ENCODE results near the gene PRR13. TPM values are rescaled to one million over a fixed set of nuclear protein-coding genes. Genes with fewer than 3 reads are reported as not detected.
"Not testable (repeated sequence)": the region's sequence is repeated elsewhere in the genome, so short reads cannot be mapped to it uniquely, and the experiment has no call there.

The PRR13 gene
- total and polyA plus RNA-seq, 2 of the 8 experiments (the other 6 are each of a cell fraction or from before 2014, with no cell fraction given) = 82.9 to 185 TPM

GRCh38 chr12:53439582-53439981, 2.0 kb upstream of the PRR13 start:
- not testable (repeated sequence) for H3K79me2 ChIP-seq (ENCODE audit: control insufficient read depth in 1 of 2, insufficient read depth in 2 of 2, low read length in 2 of 2); H3K36me3 ChIP-seq (ENCODE audit: control insufficient read depth in 2 of 4, insufficient read depth in 4 of 4, low read length in 3 of 4); H3K18ac ChIP-seq (ENCODE audit: extremely low read depth, low read length); H2BK15ac ChIP-seq (ENCODE audit: low read length); H3K27ac ChIP-seq (ENCODE audit: low read depth, low read length); H3K4me2 ChIP-seq (ENCODE audit: insufficient read depth in 1 of 2, low read depth in 2 of 2, low read length in 2 of 2); H4K5ac ChIP-seq (ENCODE audit: insufficient read length, low read depth, low read length); H3K23ac ChIP-seq (ENCODE audit: insufficient read length); H2BK120ac ChIP-seq (replicated peaks; ENCODE audit: low read depth, low read length); H2AFZ ChIP-seq (ENCODE audit: low read length); H4K8ac ChIP-seq (ENCODE audit: extremely low read depth, insufficient read depth, low read length); H3K4me3 ChIP-seq (ENCODE audit: extremely low read depth in 1 of 4, insufficient read depth in 2 of 4, low read depth in 3 of 4, low read length in 4 of 4); H4K91ac ChIP-seq (replicated peaks; ENCODE audit: insufficient read length, low read length); H2BK20ac ChIP-seq (ENCODE audit: low read length); FAIRE-seq; H2BK5ac ChIP-seq (ENCODE audit: low read depth, low read length); H2AK5ac ChIP-seq (ENCODE audit: low read depth, low read length); H2BK12ac ChIP-seq (ENCODE audit: low read depth, low read length); H3K56ac ChIP-seq (replicated peaks; ENCODE audit: insufficient read length, low read depth, low read length); H3K79me1 ChIP-seq (ENCODE audit: low read depth, low read length); DNase-seq (ENCODE audit: low read depth in 1 of 2, low spot score in 2 of 2); H3K27me3 ChIP-seq (replicated peaks in 1 of 4; ENCODE audit: control insufficient read depth in 3 of 4, extremely low read depth in 1 of 4, insufficient read depth in 3 of 4, low read length in 3 of 4); H3K23me2 ChIP-seq (ENCODE audit: low read depth, low read length); H3K4me1 ChIP-seq (replicated peaks in 1 of 4; ENCODE audit: control insufficient read depth in 3 of 4, insufficient read depth in 4 of 4, low read length in 3 of 4); H3K14ac ChIP-seq (ENCODE audit: insufficient read length); H3K9me3 ChIP-seq (ENCODE audit: insufficient read depth in 2 of 2, low read depth in 1 of 2, low read length in 1 of 2); H3K9ac ChIP-seq (replicated peaks in 1 of 4; ENCODE audit: extremely low read depth in 1 of 4, low read depth in 3 of 4, low read length in 3 of 4); H3K4ac ChIP-seq (replicated peaks; ENCODE audit: insufficient read length, low read depth, low read length); H4K20me1 ChIP-seq (replicated peaks in 1 of 2; ENCODE audit: control insufficient read depth in 1 of 2, insufficient read depth in 2 of 2, low read length in 2 of 2)
- ChIA-PET POLR2A (ENCODE audit: partially characterized antibody) (interaction anchor here (0.7 to 57.6 kb wide), 4 partner anchors 15 to 55 kb away, joined by 3 to 3397 read pairs (median 6); partner anchors contain the start of genes MAP3K12, NPFF and TARBP2), CTCF (ENCODE audit: partially characterized antibody) (interaction anchor here (1.0 to 1.3 kb wide), 4 partner anchors 9 to 87 kb away, joined by 3 to 5 read pairs (median 4); no protein-coding TSS in a partner anchor)
